ENCODE data around the gene AIDA.

- TF ChIP-seq CTCF (conservative IDR thresholded peaks at IDR 0.05; ENCODE audit: low read depth, low read length), result no peak
- TF ChIP-seq EZH2 (IDR thresholded peaks at IDR 0.05; ENCODE audit: borderline replicate concordance, low read depth, low read length, poor library complexity, severe bottlenecking), result no peak
Observed at GRCh38 chr1:222739465-222739864, 27.2 kb upstream of the AIDA start.
